ENCODE measurements around the gene MAS1L. TPM values are rescaled to one million over a fixed set of nuclear protein-coding genes. Genes with fewer than 3 reads are reported as not detected.
"Not testable (repeated sequence)": the region's sequence is repeated elsewhere in the genome, so short reads cannot be mapped to it uniquely, and the experiment has no call there.

The MAS1L gene
- total RNA-seq, 1 experiment from 2014 or later = not detected

DNA sequence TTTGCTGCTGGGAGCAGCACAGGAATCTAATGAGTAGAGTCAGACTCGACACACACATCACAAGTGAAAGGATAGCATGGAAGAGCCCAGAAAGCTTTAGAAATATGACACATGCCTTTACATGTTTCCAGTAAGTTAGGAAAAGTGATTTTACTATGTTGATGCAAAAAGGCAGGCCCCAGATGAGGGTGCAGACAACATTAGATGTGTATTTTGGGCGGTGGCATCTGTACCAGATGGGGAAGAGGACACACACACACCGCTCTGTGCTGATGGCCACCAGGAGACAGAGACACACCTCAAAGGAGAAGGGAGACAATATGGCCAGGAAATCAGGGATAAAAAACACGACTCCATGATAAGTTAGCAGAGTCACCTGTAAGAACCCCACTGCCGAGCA lies 625 bp downstream of the MAS1L start:
- no peak for DNase-seq (ENCODE audit: extremely low read depth, low read depth)

GRCh38 chr6:29486577-29486976 lies 1.2 kb downstream of the MAS1L start:
- no peak for DNase-seq (ENCODE audit: extremely low read depth, low read depth)

DNA sequence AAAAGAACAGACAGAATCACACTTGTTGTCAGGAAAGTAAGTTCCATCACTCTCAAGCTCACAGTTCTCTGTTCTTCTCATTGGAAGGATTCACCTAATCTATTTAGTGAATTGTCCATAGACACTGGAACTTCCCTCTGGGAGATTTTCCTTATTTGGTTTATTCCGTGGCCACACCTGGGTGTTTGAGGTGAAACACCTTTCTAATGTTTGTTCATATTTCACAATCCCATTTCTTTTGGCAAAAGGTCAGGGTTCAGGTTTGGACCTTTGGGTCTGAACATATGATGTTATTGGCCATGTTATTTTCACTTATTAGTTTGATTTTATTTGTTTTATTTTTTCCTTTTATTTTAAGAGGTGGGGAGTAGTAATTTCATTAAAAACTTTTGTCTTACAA lies 4.0 kb downstream of the MAS1L start:
- no peak for DNase-seq (ENCODE audit: extremely low read depth, low read depth)

DNA sequence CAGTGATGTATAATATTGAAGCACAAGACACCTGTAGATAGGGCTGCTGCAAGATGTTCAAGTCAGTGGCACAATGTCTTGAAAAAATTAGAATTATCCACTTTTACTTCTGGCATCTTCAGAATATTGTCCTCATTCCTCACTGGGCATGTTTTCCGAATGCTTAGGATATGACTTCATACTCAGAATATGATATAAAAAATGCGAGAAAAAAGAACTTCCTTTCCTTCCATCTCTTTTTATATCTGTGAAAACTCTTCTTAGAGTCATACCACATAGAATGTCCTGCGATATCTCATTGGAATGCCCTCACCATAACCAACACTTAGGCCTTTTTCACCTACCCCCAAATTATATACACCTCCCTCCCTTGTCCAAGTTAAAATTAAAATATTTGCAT lies 4.6 kb downstream of the MAS1L start:
- DNase-seq (ENCODE audit: extremely low read depth, low read depth) = no peak

DNA sequence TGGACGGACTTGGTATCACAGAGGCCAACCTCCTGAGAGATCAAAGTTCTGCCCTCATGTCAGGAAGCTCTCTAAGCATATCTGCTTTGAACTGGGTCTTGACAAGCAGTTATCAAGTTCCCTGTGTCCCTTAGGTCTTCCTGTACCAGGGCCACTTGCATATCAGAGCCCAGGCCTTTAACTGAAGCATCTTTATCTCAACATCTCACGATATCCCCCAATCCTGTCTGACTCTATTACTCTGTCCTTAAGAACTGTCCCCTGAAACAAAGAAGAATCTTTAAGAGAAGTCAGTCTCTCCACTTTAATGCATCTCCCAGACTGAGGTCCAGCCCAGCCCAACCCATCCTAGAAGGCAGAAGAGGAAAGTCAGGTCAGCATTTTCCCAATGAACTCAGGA lies 8.2 kb downstream of the MAS1L start:
- DNase-seq (ENCODE audit: extremely low read depth, low read depth) = no peak

DNA sequence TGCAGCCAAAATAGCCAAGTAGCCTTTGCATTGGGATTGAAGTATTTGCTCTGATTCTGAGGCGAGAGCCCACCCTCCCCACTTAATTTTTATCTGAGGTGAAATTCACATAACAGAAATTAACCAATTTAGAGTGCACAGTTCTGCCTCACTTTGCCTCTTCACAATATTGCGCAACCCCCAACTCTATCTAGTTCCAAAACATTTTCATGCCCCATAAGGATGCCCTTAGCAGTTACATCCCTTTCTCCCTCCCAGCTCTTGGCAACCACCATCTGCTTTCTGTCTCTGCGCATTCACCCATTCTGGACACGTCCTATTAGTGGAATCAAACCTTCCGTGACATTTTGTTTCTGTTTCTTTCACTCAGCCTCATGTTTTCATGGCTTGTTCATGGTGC lies 9.0 kb downstream of the MAS1L start:
- DNase-seq (ENCODE audit: extremely low read depth, low read depth) = no peak

DNA sequence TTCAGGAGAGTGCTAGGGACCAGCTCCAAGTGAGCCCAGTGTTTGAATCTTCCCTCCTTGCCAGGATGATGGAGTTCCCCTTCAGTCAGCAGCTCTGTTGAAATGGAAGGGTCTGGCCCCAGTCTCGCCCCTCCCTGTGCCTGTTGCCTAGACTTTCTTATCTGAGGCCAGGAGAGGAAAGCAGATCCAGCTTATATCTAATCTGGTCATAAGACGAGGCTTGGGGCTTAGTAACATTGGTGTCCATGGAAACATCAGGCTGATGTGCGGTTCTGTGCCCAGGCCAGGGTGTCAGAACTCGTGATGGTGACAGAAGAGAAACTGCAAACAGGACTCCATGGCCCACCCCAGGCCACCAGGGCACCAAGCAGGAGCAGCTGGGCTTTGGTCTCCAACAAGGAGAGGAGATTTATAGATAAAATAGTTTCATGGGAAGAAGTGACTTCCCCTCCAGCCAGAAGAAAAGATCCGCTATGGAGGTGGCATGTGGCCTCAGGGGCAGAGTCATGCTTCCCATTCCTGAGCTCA lies 9.8 kb downstream of the MAS1L start:
- DNase-seq (ENCODE audit: extremely low read depth, low read depth) = no peak

DNA sequence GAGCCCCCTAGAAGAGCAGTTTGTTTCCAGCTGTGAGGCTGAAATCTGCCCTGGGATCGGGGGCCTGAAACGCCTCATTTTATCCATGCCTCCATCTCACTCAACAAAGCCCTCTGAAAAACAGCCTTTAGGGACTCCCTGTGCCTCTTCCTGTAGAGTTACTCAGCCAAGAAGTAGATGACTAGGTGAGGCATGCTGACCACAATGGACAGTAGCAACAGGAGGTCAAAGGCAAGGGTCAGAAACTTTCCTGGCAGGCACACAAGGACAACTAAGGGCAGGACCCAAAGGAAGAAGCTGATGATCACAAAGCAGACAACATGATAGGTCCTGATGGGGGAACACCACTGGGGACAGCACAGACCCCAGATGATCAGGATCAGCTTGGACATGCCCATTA lies 12.8 kb downstream of the MAS1L start:
- DNase-seq (ENCODE audit: extremely low read depth, low read depth) = no peak

DNA sequence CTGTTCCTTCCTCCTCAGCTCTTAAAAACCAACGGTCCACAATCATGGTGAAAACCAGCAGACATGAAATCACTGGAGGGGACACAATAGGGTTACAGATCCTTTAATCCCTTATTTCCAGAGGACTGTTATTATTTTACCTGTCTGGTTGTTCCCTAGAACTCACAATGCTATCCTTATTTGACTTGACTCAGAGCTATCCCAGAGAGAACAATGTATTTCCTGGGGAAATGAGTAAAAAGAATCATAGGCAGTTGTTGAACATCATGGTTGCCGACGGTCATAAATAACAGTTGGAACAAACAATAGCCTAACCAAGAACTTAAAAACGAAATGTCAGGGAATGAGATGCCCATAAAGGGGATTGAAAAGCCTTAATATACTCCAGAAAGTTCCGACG lies 21.5 kb downstream of the MAS1L start:
- no peak for DNase-seq (ENCODE audit: extremely low read depth, low read depth)

GRCh38 chr6:29465801-29466200 lies 22.0 kb downstream of the MAS1L start:
- no peak for DNase-seq (ENCODE audit: extremely low read depth, low read depth)

DNA sequence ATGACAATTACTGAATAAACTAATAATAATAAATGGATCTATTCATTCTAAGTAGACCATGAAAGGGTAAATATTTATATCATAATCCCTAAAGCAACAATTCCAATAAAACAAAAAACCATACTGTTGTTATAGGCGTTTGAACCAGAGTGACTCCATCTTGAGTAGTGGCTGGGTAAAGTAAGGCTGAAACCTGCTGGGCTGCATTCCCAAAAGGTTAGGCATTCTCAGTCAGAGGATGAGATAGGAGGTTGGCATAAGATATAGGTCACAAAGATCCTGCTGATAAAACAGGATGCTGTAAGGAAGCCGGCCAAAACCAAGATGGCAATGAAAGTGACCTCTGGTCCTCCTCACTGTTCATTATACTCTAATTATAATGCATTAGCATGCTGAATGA lies 22.5 kb downstream of the MAS1L start:
- DNase-seq (ENCODE audit: extremely low read depth, low read depth) = no peak

GRCh38 chr6:29462022-29462421 lies 25.7 kb downstream of the MAS1L start:
- DNase-seq (ENCODE audit: extremely low read depth, low read depth) = no peak

GRCh38 chr6:29461021-29461814 lies 26.5 kb downstream of the MAS1L start:
- no peak for DNase-seq (ENCODE audit: extremely low read depth, low read depth)

GRCh38 chr6:29456971-29457370 lies 30.8 kb downstream of the MAS1L start, which contains the start of the genes OR11A1 and OR2H1:
OR11A1 (minus strand) TSS chr6:29457071; CDS start chr6:29427641, 29,430 bp downstream.
OR2H1 (plus strand) TSS chr6:29457155; CDS start chr6:29461770, 4,615 bp downstream.
- no peak for DNase-seq (ENCODE audit: extremely low read depth, low read depth)

DNA sequence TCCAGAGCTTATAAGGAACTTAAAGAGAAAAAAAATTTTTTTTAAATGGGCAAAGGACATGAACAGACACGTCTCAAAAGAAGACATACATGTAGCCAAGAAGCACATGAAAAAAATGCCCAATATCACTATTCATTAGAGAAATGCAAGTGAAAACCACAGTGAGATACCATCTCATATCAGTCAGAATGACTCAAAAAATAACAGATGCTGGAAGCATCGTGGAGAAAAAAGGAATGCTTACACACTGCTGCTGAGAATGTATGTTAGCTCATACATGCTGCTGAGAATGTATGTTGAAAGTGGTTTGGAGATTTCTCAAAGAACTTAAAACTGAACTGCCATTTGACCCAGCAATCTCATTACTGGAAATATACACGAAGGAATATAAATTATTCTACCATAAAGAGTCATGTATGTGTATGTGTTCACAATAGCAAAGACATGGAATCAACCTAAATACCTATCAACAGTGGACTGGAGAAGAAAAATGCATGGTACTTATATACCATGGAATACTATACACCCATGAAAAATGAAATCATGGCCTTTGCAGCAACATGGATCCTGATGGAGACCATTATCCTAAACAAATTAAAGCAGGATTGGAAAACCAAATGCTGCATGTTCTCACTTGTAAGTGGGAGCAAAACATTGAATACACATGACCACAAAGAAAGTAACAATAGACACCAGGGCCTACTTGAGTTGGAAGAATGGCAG lies 36.1 kb downstream of the MAS1L start:
- DNase-seq (ENCODE audit: extremely low read depth, low read depth) = no peak

DNA sequence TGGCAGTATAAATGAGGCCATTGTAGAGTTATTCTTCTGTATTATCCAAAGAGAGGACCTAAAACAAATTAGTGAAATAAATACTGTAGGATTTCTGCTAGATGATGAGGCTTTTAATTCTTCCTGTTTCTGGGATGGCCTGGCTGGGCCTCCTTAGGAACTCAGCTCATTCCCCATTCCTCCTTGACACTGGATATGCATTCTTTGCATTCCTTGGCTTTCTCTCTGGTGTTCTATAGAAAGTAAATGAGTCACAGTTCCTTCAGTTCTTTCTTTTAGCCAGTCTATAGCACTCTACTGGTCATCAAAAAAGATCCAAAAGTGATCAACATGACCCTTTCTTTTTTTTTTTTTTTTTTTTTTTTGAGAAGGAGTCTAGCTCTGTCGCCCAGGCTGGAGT lies 40.1 kb downstream of the MAS1L start:
- no peak for DNase-seq (ENCODE audit: extremely low read depth, low read depth)

DNA sequence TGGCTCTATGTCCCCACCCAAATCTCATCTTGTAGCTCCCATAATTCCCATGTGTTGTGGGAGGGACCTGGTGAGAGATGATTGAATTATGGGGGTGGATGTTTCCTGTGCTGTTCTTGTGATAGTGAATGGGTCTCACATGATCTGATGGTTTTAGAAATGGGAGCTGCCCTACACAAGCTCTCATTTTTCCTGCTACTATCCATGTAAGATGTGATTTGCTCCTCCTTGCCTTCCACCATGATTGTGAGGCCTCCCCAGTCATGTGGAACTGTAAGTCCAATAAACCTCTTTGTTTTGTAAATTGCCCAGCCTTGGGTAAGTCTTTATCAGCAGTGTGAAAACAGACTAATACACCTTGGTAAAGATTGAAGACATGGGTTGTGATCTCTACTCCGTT lies 43.7 kb downstream of the MAS1L start:
- not testable (repeated sequence) for DNase-seq (ENCODE audit: extremely low read depth, low read depth)

DNA sequence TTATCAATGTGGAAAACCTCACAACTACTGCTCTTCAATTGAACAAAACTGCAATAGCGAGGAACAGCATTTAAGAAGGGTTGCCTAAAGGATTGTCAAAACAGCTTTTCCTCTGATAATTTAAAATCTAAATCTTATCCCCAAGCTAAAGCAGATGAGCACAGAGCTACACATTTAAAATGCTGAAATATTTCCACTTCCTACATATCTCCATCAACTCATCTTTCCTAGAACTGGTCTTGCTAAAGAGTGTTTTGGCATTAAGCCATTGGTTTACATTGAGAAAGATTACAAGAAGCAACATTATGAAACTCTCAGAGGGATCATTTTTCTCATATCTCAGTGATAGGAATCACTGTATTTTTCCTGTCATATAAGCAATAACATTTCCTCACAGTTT lies 45.0 kb downstream of the MAS1L start:
- DNase-seq (ENCODE audit: extremely low read depth, low read depth) = no peak

GRCh38 chr6:29439006-29439405 lies 48.8 kb downstream of the MAS1L start, which contains the start of gene OR10C1:
OR10C1 (plus strand) TSS chr6:29439306; CDS start chr6:29440016, 710 bp downstream.
- DNase-seq (ENCODE audit: extremely low read depth, low read depth) = no peak

- DNase-seq (ENCODE audit: extremely low read depth, low read depth) = not testable (repeated sequence)
Observed at GRCh38 chr6:29436730-29437129, 51.0 kb downstream of the MAS1L start.
